HEK293 (cell line): Measurements from ENCODE around the gene FBP1.

Experiments
- FEZF1 ChIP-seq: fragments of 450-650 bp; formaldehyde crosslinking; IDR thresholded peaks from 2 replicates; pipeline ENCODE4 v1.5.1; 2016; ENCODE audit warnings: missing biosample characterization, missing genetic modification characterization
- MEIS1 ChIP-seq: sonication (generic); formaldehyde crosslinking; IDR thresholded peaks from 2 replicates; pipeline ENCODE4 v1.8.1; 2022; ENCODE audit warnings: missing genetic modification reagents, mild to moderate bottlenecking, borderline replicate concordance
- TCF7L2 ChIP-seq: IDR thresholded peaks from 2 replicates; pipeline ENCODE4 v1.6.1; 2011; ENCODE audit warnings: low read depth, mild to moderate bottlenecking, inconsistent platforms, low read length, moderate library complexity, borderline replicate concordance
- ZFP3 ChIP-seq: fragments of 450-650 bp; formaldehyde crosslinking; IDR thresholded peaks from 2 replicates; pipeline ENCODE4 v1.5.1; 2016; ENCODE audit warnings: low read depth, missing biosample characterization, missing genetic modification characterization
- ZNF132 ChIP-seq: fragments of 450-650 bp; formaldehyde crosslinking; IDR thresholded peaks from 2 replicates; pipeline ENCODE4 v1.5.1; 2017; ENCODE audit warnings: missing biosample characterization, missing genetic modification characterization, borderline replicate concordance
- ZNF146 ChIP-seq: fragments of 450-650 bp; formaldehyde crosslinking; IDR thresholded peaks from 2 replicates; pipeline ENCODE4 v1.5.1; 2016; ENCODE audit warnings: missing biosample characterization, missing genetic modification characterization
- ZNF223 ChIP-seq: fragments of 450-650 bp; formaldehyde crosslinking; IDR thresholded peaks from 2 replicates; pipeline ENCODE4 v1.5.1; 2016; ENCODE audit warnings: missing biosample characterization, missing genetic modification characterization
- ZNF274 ChIP-seq, 2 experiments: fragments of 200-500 bp in 1 of 2; fragments of 450-650 bp in 1 of 2; sonication (Bioruptor generic) in 1 of 2; formaldehyde crosslinking in 1 of 2; IDR thresholded peaks; 2 replicates each; pipeline versions ENCODE4 v1.5.1 to v1.6.1; 2014 to 2016; ENCODE audit warnings: borderline replicate concordance in 1 of 2, inconsistent platforms in 1 of 2, low read length in 1 of 2, missing biosample characterization in 1 of 2, missing genetic modification characterization in 1 of 2
- ZNF624 ChIP-seq: fragments of 450-650 bp; formaldehyde crosslinking; IDR thresholded peaks from 2 replicates; pipeline ENCODE4 v1.5.1; 2017; ENCODE audit warnings: missing biosample characterization, missing genetic modification characterization
- ZNF707 ChIP-seq: fragments of 450-650 bp; formaldehyde crosslinking; IDR thresholded peaks from 2 replicates; pipeline ENCODE4 v1.5.1; 2016; ENCODE audit warnings: missing biosample characterization, missing genetic modification characterization
- ZXDB ChIP-seq: fragments of 450-650 bp; formaldehyde crosslinking; IDR thresholded peaks from 2 replicates; pipeline ENCODE4 v1.5.1; 2016; ENCODE audit warnings: missing biosample characterization, missing genetic modification characterization
- TF ChIP-seq, protein P1 (sequence below): fragments of 450-650 bp; formaldehyde crosslinking; IDR thresholded peaks from 2 replicates; pipeline ENCODE4 v1.5.1; 2016; ENCODE audit warnings: missing biosample characterization, missing genetic modification characterization
- TF ChIP-seq, protein P2 (sequence below): fragments of 450-650 bp; formaldehyde crosslinking; IDR thresholded peaks from 2 replicates; pipeline ENCODE4 v1.5.1; 2016; ENCODE audit warnings: missing biosample characterization, missing genetic modification characterization
- TF ChIP-seq, protein P3 (sequence below): fragments of 450-650 bp; formaldehyde crosslinking; IDR thresholded peaks from 2 replicates; pipeline ENCODE4 v1.5.0; 2017; ENCODE audit warnings: missing biosample characterization, missing genetic modification characterization, borderline replicate concordance

- no peak for TF ChIP-seq ZFP3
- TF ChIP-seq, protein P1, sequence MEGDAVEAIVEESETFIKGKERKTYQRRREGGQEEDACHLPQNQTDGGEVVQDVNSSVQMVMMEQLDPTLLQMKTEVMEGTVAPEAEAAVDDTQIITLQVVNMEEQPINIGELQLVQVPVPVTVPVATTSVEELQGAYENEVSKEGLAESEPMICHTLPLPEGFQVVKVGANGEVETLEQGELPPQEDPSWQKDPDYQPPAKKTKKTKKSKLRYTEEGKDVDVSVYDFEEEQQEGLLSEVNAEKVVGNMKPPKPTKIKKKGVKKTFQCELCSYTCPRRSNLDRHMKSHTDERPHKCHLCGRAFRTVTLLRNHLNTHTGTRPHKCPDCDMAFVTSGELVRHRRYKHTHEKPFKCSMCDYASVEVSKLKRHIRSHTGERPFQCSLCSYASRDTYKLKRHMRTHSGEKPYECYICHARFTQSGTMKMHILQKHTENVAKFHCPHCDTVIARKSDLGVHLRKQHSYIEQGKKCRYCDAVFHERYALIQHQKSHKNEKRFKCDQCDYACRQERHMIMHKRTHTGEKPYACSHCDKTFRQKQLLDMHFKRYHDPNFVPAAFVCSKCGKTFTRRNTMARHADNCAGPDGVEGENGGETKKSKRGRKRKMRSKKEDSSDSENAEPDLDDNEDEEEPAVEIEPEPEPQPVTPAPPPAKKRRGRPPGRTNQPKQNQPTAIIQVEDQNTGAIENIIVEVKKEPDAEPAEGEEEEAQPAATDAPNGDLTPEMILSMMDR (tag by site-specific recombination) = no peak
- TF ChIP-seq ZNF146 (tag by site-specific recombination) = no peak
- no peak for TF ChIP-seq ZNF707 (tag by site-specific recombination)
- TF ChIP-seq FEZF1 (tag by site-specific recombination) = no peak
- TF ChIP-seq TCF7L2 = no peak
- TF ChIP-seq ZXDB (tag by site-specific recombination) = no peak
- TF ChIP-seq MEIS1 (CRISPR knock-in tag) = no peak
- TF ChIP-seq ZNF274 (IDR thresholded peaks at IDR 0.05; ENCODE audit: low read length) = no peak
- TF ChIP-seq ZNF274 (tag by site-specific recombination; IDR thresholded peaks at IDR 0.05; ENCODE audit: borderline replicate concordance) = no peak
- no peak for TF ChIP-seq ZNF132 (tag by site-specific recombination)
- TF ChIP-seq ZNF624 = no peak
- TF ChIP-seq, protein P2, sequence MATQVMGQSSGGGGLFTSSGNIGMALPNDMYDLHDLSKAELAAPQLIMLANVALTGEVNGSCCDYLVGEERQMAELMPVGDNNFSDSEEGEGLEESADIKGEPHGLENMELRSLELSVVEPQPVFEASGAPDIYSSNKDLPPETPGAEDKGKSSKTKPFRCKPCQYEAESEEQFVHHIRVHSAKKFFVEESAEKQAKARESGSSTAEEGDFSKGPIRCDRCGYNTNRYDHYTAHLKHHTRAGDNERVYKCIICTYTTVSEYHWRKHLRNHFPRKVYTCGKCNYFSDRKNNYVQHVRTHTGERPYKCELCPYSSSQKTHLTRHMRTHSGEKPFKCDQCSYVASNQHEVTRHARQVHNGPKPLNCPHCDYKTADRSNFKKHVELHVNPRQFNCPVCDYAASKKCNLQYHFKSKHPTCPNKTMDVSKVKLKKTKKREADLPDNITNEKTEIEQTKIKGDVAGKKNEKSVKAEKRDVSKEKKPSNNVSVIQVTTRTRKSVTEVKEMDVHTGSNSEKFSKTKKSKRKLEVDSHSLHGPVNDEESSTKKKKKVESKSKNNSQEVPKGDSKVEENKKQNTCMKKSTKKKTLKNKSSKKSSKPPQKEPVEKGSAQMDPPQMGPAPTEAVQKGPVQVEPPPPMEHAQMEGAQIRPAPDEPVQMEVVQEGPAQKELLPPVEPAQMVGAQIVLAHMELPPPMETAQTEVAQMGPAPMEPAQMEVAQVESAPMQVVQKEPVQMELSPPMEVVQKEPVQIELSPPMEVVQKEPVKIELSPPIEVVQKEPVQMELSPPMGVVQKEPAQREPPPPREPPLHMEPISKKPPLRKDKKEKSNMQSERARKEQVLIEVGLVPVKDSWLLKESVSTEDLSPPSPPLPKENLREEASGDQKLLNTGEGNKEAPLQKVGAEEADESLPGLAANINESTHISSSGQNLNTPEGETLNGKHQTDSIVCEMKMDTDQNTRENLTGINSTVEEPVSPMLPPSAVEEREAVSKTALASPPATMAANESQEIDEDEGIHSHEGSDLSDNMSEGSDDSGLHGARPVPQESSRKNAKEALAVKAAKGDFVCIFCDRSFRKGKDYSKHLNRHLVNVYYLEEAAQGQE (tag by site-specific recombination) = no peak
- no peak for TF ChIP-seq ZNF223
- TF ChIP-seq, protein P3, sequence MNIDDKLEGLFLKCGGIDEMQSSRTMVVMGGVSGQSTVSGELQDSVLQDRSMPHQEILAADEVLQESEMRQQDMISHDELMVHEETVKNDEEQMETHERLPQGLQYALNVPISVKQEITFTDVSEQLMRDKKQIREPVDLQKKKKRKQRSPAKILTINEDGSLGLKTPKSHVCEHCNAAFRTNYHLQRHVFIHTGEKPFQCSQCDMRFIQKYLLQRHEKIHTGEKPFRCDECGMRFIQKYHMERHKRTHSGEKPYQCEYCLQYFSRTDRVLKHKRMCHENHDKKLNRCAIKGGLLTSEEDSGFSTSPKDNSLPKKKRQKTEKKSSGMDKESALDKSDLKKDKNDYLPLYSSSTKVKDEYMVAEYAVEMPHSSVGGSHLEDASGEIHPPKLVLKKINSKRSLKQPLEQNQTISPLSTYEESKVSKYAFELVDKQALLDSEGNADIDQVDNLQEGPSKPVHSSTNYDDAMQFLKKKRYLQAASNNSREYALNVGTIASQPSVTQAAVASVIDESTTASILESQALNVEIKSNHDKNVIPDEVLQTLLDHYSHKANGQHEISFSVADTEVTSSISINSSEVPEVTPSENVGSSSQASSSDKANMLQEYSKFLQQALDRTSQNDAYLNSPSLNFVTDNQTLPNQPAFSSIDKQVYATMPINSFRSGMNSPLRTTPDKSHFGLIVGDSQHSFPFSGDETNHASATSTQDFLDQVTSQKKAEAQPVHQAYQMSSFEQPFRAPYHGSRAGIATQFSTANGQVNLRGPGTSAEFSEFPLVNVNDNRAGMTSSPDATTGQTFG = no peak
These were observed 61.7 kb downstream of the FBP1 start for GRCh38 chr9:94577571-94577970.
